Epithelial cell of esophagus (primary cell): Measurements from ENCODE around the gene SOX18.

ENCODE experiments used
- DNase-seq: peaks from one replicate; pipeline ENCODE4 v3.0.0; 2010; ENCODE audit warnings: low read depth
- H3K4me3 ChIP-seq: 2 replicates; pipeline ENCODE4 v1.5.1; 2011; ENCODE audit warnings: mild to moderate bottlenecking, low read length, control low read depth
- CTCF ChIP-seq: IDR thresholded peaks from 2 replicates; pipeline ENCODE4 v1.5.1; 2011; ENCODE audit warnings: low read depth, mild to moderate bottlenecking, low read length, control low read depth, inconsistent platforms; ENCODE audit not compliant: insufficient read depth; ENCODE audit errors: missing control alignments

Gene SOX18

GRCh38 chr20:64036346-64037198 lies 12.9 kb downstream of the SOX18 start:
- TF ChIP-seq CTCF, result no peak
- no peak for DNase-seq
- no peak overlapping the region for H3K4me3 ChIP-seq

DNA sequence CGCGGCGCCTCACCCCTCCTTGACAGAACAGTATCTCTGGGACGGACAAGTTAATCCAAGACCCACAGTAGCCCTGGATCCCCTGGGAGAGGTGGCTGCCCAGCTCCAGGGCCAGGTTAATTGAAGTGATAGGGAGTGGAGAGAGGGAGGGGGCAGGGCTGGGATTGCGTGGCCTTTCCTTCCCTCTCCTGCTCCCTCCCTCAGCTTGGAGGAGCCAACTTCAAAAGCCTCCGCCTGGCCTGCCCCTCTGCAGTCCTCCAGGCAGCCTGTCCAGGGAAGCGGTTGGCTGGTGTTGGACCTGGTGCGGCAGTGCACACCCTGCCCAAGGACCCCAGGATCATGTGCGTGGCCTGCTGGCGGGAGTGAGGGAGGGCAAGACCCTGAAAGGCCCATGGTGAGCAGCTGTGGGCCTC lies 13.5 kb downstream of the SOX18 start, which contains the start of gene C20orf204:
TSS of gene C20orf204 (plus strand) at position 250 of the 413 bp plus-strand sequence. CDS start at position 392, 142 bp downstream.
- DNase-seq, result no peak
- H3K4me3 ChIP-seq, result no peak within 1 kb of the TSS
- no peak for TF ChIP-seq CTCF

GRCh38 chr20:64035066-64035932 lies 14.1 kb downstream of the SOX18 start:
- no peak for TF ChIP-seq CTCF
- DNase-seq, result no peak
- no peak overlapping the region for H3K4me3 ChIP-seq

DNA sequence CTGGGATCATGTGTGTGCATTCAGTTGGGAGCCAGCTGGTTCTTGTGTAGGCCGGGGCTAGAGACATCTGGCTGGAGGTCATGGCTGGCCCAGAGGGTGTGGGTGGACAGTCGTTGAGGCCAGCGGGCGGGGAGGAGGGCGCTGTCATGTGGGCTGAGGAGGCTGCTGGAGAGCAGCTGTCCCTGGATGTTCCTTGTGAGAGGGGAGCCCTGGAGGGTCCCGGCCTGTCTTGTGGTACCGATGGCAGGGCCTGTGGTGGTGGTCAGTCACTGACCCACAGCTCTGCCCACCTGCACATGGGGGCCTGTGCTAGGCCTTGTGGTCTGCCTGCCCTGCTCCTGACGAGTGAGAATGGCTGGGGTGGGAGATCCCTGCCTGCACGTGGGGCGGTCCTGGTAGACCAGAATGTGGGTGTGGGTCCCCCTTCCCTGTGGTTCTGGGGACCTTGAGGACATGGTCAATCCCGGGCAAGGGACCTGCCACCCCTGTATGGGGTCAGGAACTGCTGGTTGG lies 15.4 kb downstream of the SOX18 start:
- no peak for DNase-seq
- no peak overlapping the region for H3K4me3 ChIP-seq
- no peak for TF ChIP-seq CTCF

DNA sequence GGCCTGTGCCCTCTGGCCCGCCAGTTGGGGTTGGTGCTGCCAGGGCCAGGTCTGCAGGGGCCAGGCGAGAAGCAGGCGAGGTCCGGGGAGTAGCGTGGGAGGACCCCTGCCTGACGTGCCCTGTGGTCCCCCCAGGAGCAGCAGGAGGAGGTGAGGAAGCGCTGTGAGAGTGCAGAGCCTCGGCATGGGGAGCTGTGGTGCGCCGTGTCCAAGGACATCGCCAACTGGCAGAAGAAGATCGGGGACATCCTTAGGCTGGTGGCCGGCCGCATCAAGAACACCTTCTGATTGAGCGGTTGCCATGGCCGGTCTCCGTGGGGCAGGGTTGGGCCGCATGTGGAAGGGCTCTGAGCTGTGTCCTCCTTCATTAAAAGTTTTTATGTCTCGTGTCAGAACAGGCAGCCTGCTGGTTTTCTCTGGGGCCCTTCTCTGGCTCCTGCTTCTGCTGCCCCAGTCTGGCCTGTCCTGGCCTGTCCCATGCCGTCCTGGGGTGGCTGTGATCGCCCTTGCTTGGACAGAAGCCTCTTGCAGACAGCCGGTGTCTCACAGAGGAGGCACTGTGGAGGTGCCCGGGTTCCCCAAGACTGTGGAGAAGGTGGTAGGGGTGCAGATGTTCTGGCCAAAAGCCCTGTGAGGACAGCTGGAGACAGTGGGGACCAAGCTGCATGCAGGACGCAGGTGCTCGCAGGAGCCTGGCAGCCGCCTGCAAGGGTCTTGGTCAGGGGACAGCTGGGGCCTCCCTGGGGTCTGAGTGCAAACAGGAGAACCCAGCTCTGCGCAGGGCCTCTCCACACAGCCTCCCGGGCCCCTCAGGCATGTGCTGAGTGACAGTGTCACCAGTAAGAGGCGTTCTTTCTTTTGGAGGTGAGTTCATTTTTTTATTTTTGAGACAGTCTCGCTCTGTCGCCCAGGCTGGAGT lies 16.5 kb downstream of the SOX18 start:
- no peak overlapping the region for H3K4me3 ChIP-seq
- DNase-seq, result no peak
- no peak for TF ChIP-seq CTCF

DNA sequence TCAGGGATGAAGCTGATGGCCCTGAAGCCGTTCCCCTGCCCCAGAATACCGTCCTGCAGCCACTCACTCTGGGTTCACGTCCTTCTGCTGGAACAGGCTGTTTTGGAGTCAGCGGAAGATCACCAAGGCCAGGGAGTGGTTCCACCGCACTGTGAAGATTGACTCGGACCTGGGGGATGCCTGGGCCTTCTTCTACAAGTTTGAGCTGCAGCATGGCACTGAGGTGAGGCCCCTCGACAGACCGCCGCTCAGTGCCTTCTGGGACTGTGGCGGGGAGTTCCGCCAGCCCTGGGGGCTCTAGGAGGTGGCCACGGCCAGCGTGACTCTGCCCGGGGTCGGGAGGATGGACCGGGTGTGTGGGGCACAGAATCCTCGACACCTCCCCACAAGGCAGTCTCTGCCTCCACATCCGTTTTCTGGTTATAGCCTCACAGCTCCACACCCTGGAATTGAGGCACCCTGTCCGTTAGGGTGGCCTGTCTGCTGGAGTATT lies 17.6 kb downstream of the SOX18 start:
- no peak for DNase-seq
- H3K4me3 ChIP-seq, result no peak overlapping the region
- TF ChIP-seq CTCF, result no peak
